HEK293 (cell line): ENCODE data around the gene H3-3A.

Source experiments
- CTCF ChIA-PET: fragments of 350-600 bp; formaldehyde crosslinking; extraction: SDS; loops from one replicate; lab custom pipeline; 2021; ENCODE audit warnings: antibody characterized with exemption; lab: Yijun Ruan, JAX
- POLR2A ChIA-PET: fragments of 300-600 bp; formaldehyde crosslinking; extraction: SDS; loops from one replicate; lab custom pipeline; 2020; ENCODE audit warnings: antibody characterized with exemption, inconsistent platforms; lab: Yijun Ruan, JAX
- H3K27ac ChIP-seq: fragments of 200-500 bp; sonication (Bioruptor generic); 2 replicates; pipeline ENCODE4 v1.5.1; 2014; ENCODE audit warnings: low read depth, low read length, control low read depth, inconsistent platforms; ENCODE audit errors: extremely low read depth
- H3K36me3 ChIP-seq, 2 experiments: fragments of 200-500 bp in 1 of 2; sonication (Bioruptor generic) in 1 of 2; 1 replicate in 1 of 2; 2 replicates in 1 of 2; pipeline ENCODE4 v1.5.1; 2014 to 2017; ENCODE audit warnings: inconsistent platforms in 2 of 2, low read length in 2 of 2; ENCODE audit not compliant: control insufficient read depth in 2 of 2, insufficient read depth in 1 of 2
- H3K4me1 ChIP-seq: fragments of 200-500 bp; sonication (Bioruptor generic); 2 replicates; pipeline ENCODE4 v1.5.1; 2014; ENCODE audit warnings: mild to moderate bottlenecking, low read length, inconsistent platforms; ENCODE audit not compliant: control insufficient read depth, insufficient read depth
- H3K4me3 ChIP-seq: 2 replicates; pipeline ENCODE4 v1.5.1; 2011; ENCODE audit warnings: low read depth, mild to moderate bottlenecking, control low read depth, low read length, moderate library complexity
- H3K9me3 ChIP-seq: fragments of 200-500 bp; sonication (Bioruptor generic); 2 replicates; pipeline ENCODE4 v1.5.1; 2014; ENCODE audit warnings: low read depth, low read length, inconsistent platforms; ENCODE audit not compliant: control insufficient read depth, insufficient read depth
- FEZF1 ChIP-seq: fragments of 450-650 bp; formaldehyde crosslinking; IDR thresholded peaks from 2 replicates; pipeline ENCODE4 v1.5.1; 2016; ENCODE audit warnings: missing biosample characterization, missing genetic modification characterization
- KLF9 ChIP-seq: fragments of 450-650 bp; formaldehyde crosslinking; IDR thresholded peaks from 2 replicates; pipeline ENCODE4 v1.5.1; 2016; ENCODE audit warnings: missing biosample characterization, missing genetic modification characterization, low read depth
- OSR2 ChIP-seq: fragments of 450-650 bp; formaldehyde crosslinking; IDR thresholded peaks from 2 replicates; pipeline ENCODE4 v1.5.1; 2016; ENCODE audit warnings: missing biosample characterization, missing genetic modification characterization
- PRDM10 ChIP-seq: fragments of 450-650 bp; formaldehyde crosslinking; IDR thresholded peaks from 2 replicates; pipeline ENCODE4 v1.5.1; 2016; ENCODE audit warnings: missing biosample characterization, missing genetic modification characterization
- WT1 ChIP-seq: fragments of 450-650 bp; formaldehyde crosslinking; IDR thresholded peaks from 2 replicates; pipeline ENCODE4 v1.5.1; 2016; ENCODE audit warnings: missing biosample characterization, missing genetic modification characterization
- ZBTB7A ChIP-seq: fragments of 450-650 bp; formaldehyde crosslinking; IDR thresholded peaks from 2 replicates; pipeline ENCODE4 v1.5.1; 2016; ENCODE audit warnings: low read depth, missing biosample characterization, missing genetic modification characterization
- ZEB2 ChIP-seq: fragments of 450-650 bp; formaldehyde crosslinking; IDR thresholded peaks from 2 replicates; pipeline ENCODE4 v1.5.1; 2016; ENCODE audit warnings: missing biosample characterization, missing genetic modification characterization
- ZIC2 ChIP-seq: fragments of 450-650 bp; formaldehyde crosslinking; IDR thresholded peaks from 2 replicates; pipeline ENCODE4 v1.5.1; 2016; ENCODE audit warnings: missing biosample characterization, missing genetic modification characterization
- ZNF138 ChIP-seq: fragments of 450-650 bp; formaldehyde crosslinking; IDR thresholded peaks from 2 replicates; pipeline ENCODE4 v1.5.1; 2016; ENCODE audit warnings: missing biosample characterization, missing genetic modification characterization, borderline replicate concordance
- ZNF140 ChIP-seq: fragments of 450-650 bp; formaldehyde crosslinking; IDR thresholded peaks from 2 replicates; pipeline ENCODE4 v1.5.1; 2016; ENCODE audit warnings: missing biosample characterization, missing genetic modification characterization
- ZNF24 ChIP-seq: fragments of 450-650 bp; formaldehyde crosslinking; IDR thresholded peaks from 2 replicates; pipeline ENCODE4 v1.5.1; 2016; ENCODE audit warnings: missing biosample characterization, missing genetic modification characterization
- ZNF292 ChIP-seq: fragments of 450-650 bp; formaldehyde crosslinking; IDR thresholded peaks from 2 replicates; pipeline ENCODE4 v1.5.1; 2016; ENCODE audit warnings: low read depth, missing biosample characterization, missing genetic modification characterization, borderline replicate concordance
- ZNF354C ChIP-seq: fragments of 450-650 bp; formaldehyde crosslinking; IDR thresholded peaks from 2 replicates; pipeline ENCODE4 v1.5.1; 2016; ENCODE audit warnings: missing biosample characterization, missing genetic modification characterization, low read depth, borderline replicate concordance
- ZNF366 ChIP-seq: fragments of 450-650 bp; formaldehyde crosslinking; conservative IDR thresholded peaks from 2 replicates; pipeline ENCODE4 v1.5.1; 2016; ENCODE audit warnings: missing biosample characterization, missing genetic modification characterization
- ZNF513 ChIP-seq: fragments of 450-650 bp; IDR thresholded peaks from 2 replicates; pipeline ENCODE4 v1.5.1; 2018; ENCODE audit warnings: missing biosample characterization, missing genetic modification characterization
- ZNF529 ChIP-seq: fragments of 450-650 bp; formaldehyde crosslinking; IDR thresholded peaks from 2 replicates; pipeline ENCODE4 v1.5.1; 2017; ENCODE audit warnings: missing genetic modification characterization, missing biosample characterization; ENCODE audit not compliant: insufficient replicate concordance
- ZNF558 ChIP-seq: fragments of 450-650 bp; formaldehyde crosslinking; IDR thresholded peaks from 2 replicates; pipeline ENCODE4 v1.5.1; 2016; ENCODE audit warnings: missing biosample characterization, missing genetic modification characterization
- ZNF600 ChIP-seq: fragments of 450-650 bp; formaldehyde crosslinking; IDR thresholded peaks from 2 replicates; pipeline ENCODE4 v1.5.1; 2016; ENCODE audit warnings: missing biosample characterization, missing genetic modification characterization
- ZNF776 ChIP-seq: fragments of 450-650 bp; formaldehyde crosslinking; IDR thresholded peaks from 2 replicates; pipeline ENCODE4 v1.5.0; 2017; ENCODE audit warnings: missing biosample characterization, missing genetic modification characterization, borderline replicate concordance
- TF ChIP-seq, protein P1 (sequence below): fragments of 450-650 bp; formaldehyde crosslinking; IDR thresholded peaks from 2 replicates; pipeline ENCODE4 v1.5.1; 2016; ENCODE audit warnings: missing biosample characterization, missing genetic modification characterization
- TF ChIP-seq, protein P2 (sequence below): fragments of 450-650 bp; formaldehyde crosslinking; optimal IDR thresholded peaks from 2 replicates; pipeline ENCODE3; 2016; ENCODE audit warnings: missing biosample characterization, mild to moderate bottlenecking, missing genetic modification characterization
- TF ChIP-seq, protein P3 (sequence below): fragments of 450-650 bp; formaldehyde crosslinking; IDR thresholded peaks from 2 replicates; pipeline ENCODE4; 2016; ENCODE audit warnings: missing biosample characterization, missing genetic modification characterization

Gene H3-3A

DNA sequence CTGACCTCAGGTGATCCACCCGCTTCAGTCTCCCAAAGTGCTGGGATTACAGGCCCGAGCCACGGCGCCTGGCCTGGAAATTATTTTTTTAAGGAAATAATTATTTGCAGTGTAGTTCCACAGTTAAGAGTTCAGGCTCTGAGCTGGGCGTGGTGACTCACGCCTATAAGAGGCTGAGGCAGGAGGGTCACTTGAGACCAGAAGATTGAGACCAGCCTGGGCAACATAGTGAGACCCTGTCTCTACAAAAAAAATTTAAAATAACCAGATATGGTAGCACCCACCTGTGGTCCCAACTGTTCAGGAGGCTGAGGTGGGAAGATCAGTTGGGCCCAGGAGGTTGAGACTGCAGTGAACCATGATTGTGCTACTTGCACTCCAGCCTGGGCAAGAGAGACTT lies 13.9 kb downstream of the H3-3A start (continued):
- no peak for TF ChIP-seq FEZF1 (tag by site-specific recombination)

GRCh38 chr1:226078374-226078773 lies 15.9 kb downstream of the H3-3A start:
- Histone ChIP-seq H3K4me1 (no peaks in the 10 kb centered on the region), H3K9me3 (no peaks in the 10 kb centered on the region), H3K27ac (no peak overlapping the region), H3K4me3 (no peak overlapping the region), H3K36me3 (peaks cover 3 to 9% of the 10 kb centered on the region in 2 experiments; a peak in 2 of 3 replicates)
- ChIA-PET POLR2A (interaction anchor here (0.8 to 2.2 kb wide), 4 partner anchors 11 to 32 kb away, joined by 3 to 9 read pairs (median 4); partner anchors contain the start of gene H3-3A), CTCF (interaction anchor here (1.8 to 2.3 kb wide), 2 partner anchors 13 to 43 kb away, joined by 8 to 20 read pairs; no protein-coding TSS in a partner anchor)
- peak; percentile 70; the same call in 1 of the 2 replicates for TF ChIP-seq OSR2 (tag by site-specific recombination)
- no peak for TF ChIP-seq ZNF24 (tag by site-specific recombination)
- TF ChIP-seq ZIC2 = no peak
- TF ChIP-seq ZNF354C (tag by site-specific recombination) = no peak
- TF ChIP-seq ZBTB7A (tag by site-specific recombination) = no peak
- peak; percentile 87 for TF ChIP-seq WT1 (tag by site-specific recombination)
- TF ChIP-seq, protein P1, sequence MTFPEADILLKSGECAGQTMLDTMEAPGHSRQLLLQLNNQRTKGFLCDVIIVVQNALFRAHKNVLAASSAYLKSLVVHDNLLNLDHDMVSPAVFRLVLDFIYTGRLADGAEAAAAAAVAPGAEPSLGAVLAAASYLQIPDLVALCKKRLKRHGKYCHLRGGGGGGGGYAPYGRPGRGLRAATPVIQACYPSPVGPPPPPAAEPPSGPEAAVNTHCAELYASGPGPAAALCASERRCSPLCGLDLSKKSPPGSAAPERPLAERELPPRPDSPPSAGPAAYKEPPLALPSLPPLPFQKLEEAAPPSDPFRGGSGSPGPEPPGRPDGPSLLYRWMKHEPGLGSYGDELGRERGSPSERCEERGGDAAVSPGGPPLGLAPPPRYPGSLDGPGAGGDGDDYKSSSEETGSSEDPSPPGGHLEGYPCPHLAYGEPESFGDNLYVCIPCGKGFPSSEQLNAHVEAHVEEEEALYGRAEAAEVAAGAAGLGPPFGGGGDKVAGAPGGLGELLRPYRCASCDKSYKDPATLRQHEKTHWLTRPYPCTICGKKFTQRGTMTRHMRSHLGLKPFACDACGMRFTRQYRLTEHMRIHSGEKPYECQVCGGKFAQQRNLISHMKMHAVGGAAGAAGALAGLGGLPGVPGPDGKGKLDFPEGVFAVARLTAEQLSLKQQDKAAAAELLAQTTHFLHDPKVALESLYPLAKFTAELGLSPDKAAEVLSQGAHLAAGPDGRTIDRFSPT (tag by site-specific recombination) = no peak
- no peak for TF ChIP-seq ZNF529 (tag by site-specific recombination)
- TF ChIP-seq ZNF366 (tag by site-specific recombination) = no peak
- TF ChIP-seq, protein P2, sequence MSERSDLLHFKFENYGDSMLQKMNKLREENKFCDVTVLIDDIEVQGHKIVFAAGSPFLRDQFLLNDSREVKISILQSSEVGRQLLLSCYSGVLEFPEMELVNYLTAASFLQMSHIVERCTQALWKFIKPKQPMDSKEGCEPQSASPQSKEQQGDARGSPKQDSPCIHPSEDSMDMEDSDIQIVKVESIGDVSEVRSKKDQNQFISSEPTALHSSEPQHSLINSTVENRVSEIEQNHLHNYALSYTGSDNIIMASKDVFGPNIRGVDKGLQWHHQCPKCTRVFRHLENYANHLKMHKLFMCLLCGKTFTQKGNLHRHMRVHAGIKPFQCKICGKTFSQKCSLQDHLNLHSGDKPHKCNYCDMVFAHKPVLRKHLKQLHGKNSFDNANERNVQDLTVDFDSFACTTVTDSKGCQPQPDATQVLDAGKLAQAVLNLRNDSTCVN (tag by site-specific recombination) = no peak
- TF ChIP-seq ZNF138 (tag by site-specific recombination) = no peak
- TF ChIP-seq ZNF292 (tag by site-specific recombination) = no peak
- no peak for TF ChIP-seq ZNF140 (tag by site-specific recombination)
- TF ChIP-seq, protein P3, sequence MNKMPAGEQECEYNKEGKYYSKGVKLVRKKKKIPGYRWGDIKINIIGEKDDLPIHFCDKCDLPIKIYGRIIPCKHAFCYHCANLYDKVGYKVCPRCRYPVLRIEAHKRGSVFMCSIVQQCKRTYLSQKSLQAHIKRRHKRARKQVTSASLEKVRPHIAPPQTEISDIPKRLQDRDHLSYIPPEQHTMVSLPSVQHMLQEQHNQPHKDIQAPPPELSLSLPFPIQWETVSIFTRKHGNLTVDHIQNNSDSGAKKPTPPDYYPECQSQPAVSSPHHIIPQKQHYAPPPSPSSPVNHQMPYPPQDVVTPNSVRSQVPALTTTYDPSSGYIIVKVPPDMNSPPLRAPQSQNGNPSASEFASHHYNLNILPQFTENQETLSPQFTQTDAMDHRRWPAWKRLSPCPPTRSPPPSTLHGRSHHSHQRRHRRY (tag by site-specific recombination) = no peak
- TF ChIP-seq ZEB2 (tag by site-specific recombination) = 0 out of 2 replicates have a peak, but pooled peaks have one; percentile 21
- no peak for TF ChIP-seq ZNF558 (tag by site-specific recombination)
- TF ChIP-seq PRDM10 (tag by site-specific recombination) = no peak; the same call in 1 of the 2 replicates
- peak; percentile 84 for TF ChIP-seq ZNF600 (tag by site-specific recombination)
- TF ChIP-seq ZNF776 (tag by site-specific recombination) = no peak
- no peak for TF ChIP-seq ZNF513
- no peak for TF ChIP-seq KLF9
